Kidney (tissue), 14 donors: Measurements from ENCODE around the gene PPFIBP2. TPM values are rescaled to one million over a fixed set of nuclear protein-coding genes. Genes with fewer than 3 reads are reported as not detected.

Source experiments
- DNase-seq, 5 donors: peaks; one replicate each; pipeline ENCODE4 v3.0.0-alpha.2; 2013 to 2020
- FAIRE-seq: peaks from 2 replicates; lab custom pipeline; 2012; peaks lifted over from hg19 to GRCh38; lab: Jason Lieb, UNC
- H3K27ac ChIP-seq, 2 donors: one replicate each; pipeline ENCODE4 v1.7.0; 2013; ENCODE audit warnings: low read depth in 2 of 2, low read length in 2 of 2, inconsistent platforms in 1 of 2
- H3K27me3 ChIP-seq: one replicate; pipeline ENCODE4 v1.7.1; 2013; ENCODE audit warnings: low read length, inconsistent platforms; ENCODE audit not compliant: control insufficient read depth, insufficient read depth
- H3K36me3 ChIP-seq, 3 donors: one replicate each; pipeline versions ENCODE4 v1.7.0 to v1.7.1; 2013; ENCODE audit warnings: low read length in 3 of 3, control low read depth in 1 of 3, inconsistent platforms in 1 of 3; ENCODE audit not compliant: insufficient read depth in 3 of 3, control insufficient read depth in 2 of 3
- H3K4me1 ChIP-seq, 3 donors: one replicate each; pipeline versions ENCODE4 v1.7.0 to v1.7.1; 2013; ENCODE audit warnings: low read length in 3 of 3, inconsistent platforms in 1 of 3, low read depth in 1 of 3; ENCODE audit not compliant: control insufficient read depth in 2 of 3, insufficient read depth in 2 of 3
- H3K4me3 ChIP-seq, 3 donors: one replicate each; pipeline versions ENCODE4 v1.7.0 to v1.8.1; 2013; ENCODE audit warnings: low read length in 3 of 3, control low read depth in 1 of 3, inconsistent platforms in 1 of 3
- H3K9ac ChIP-seq, 3 donors: one replicate each; pipeline versions ENCODE4 v1.7.0 to v1.7.1; 2013; ENCODE audit warnings: low read length in 3 of 3, control low read depth in 1 of 3, inconsistent platforms in 1 of 3
- H3K9me3 ChIP-seq, 3 donors: one replicate each; pipeline versions ENCODE4 v1.7.0 to v1.7.1; 2013; ENCODE audit warnings: low read length in 3 of 3, control low read depth in 1 of 3, inconsistent platforms in 1 of 3; ENCODE audit not compliant: control insufficient read depth in 2 of 3, insufficient read depth in 1 of 3
- intact Hi-C: fragments of 100-400 bp; cut with DNase I; formaldehyde crosslinking; loops from one replicate; pipeline ENCODE4 v1.11.1; 2022
- polyA plus RNA-seq: library from polyadenylated mRNA; stranded (reverse); fragments of 350-450 nt; fragmentation: Illumina TruSeq; extraction: RNeasy Lipid Tissue Mini Kit (QIAGEN cat#74804); gene quantifications from one replicate; pipeline ENCODE4 v1.2.3, GENCODE V29; 2014; ENCODE audit warnings: low read depth, low replicate concordance; ENCODE audit not compliant: insufficient read depth
- total RNA-seq: library from RNA; stranded (reverse); fragmentation: NEBNext Ultra II Directional; extraction: Animal tissue kit (Norgen Biotek cat#: 25700); gene quantifications from one replicate; pipeline ENCODE4 v1.2.1, GENCODE V29; 2021
- TF ChIP-seq, protein P1 (sequence below): IDR thresholded peaks from 3 replicates; pipeline ENCODE4 v1.5.1; 2012; ENCODE audit warnings: mild to moderate bottlenecking, moderate library complexity, borderline replicate concordance; ENCODE audit not compliant: insufficient read depth; ENCODE audit errors: extremely low read depth
- donor health status: control.
- donor health status: control.
- donor health status: control.
- donor health status: control.
- donor health status: control.
- donor health status: DM: yes; HTN: yes; CAD: no.
- donor health status: Normal renal cell carcinoma (clear cell type).

Gene PPFIBP2
- total and polyA plus RNA-seq, 2 donors from 2014 or later: 31.6 to 44.4 TPM

DNA sequence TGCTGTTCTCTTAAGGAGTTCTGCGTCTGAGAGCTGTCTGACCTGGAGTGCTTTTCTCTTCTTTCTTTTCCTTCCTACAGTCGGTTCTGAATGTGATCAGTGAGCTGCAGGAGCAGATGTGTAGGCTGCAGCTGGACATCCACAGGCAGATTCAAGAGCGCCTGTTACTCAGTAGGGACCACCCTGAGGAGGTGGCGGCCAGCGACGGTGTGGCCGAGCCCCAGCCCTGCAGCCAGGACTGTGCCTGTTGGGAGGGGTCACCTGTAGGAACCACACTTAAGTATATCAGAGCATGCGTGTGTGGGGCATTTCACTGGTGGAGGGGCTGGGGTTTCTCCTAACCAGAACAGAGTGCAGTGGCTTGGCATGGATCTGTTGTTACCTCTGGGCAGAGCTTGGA lies 103.2 kb downstream of the PPFIBP2 start:
- no peaks in the 10 kb centered on the region for H3K27me3 ChIP-seq
- H3K36me3 ChIP-seq: peaks cover 0 to 8% (median 7%) of the 10 kb centered on the region in 3 donors
- H3K4me1 ChIP-seq: peaks cover 0 to 3% (median 0%) of the 10 kb centered on the region in 3 donors
- TF ChIP-seq, protein P1, sequence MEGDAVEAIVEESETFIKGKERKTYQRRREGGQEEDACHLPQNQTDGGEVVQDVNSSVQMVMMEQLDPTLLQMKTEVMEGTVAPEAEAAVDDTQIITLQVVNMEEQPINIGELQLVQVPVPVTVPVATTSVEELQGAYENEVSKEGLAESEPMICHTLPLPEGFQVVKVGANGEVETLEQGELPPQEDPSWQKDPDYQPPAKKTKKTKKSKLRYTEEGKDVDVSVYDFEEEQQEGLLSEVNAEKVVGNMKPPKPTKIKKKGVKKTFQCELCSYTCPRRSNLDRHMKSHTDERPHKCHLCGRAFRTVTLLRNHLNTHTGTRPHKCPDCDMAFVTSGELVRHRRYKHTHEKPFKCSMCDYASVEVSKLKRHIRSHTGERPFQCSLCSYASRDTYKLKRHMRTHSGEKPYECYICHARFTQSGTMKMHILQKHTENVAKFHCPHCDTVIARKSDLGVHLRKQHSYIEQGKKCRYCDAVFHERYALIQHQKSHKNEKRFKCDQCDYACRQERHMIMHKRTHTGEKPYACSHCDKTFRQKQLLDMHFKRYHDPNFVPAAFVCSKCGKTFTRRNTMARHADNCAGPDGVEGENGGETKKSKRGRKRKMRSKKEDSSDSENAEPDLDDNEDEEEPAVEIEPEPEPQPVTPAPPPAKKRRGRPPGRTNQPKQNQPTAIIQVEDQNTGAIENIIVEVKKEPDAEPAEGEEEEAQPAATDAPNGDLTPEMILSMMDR: no peak
- no peak for DNase-seq
- H3K4me3 ChIP-seq: no peak overlapping the region
- no peak for FAIRE-seq
- intact Hi-C loops: no loop called here
- H3K9me3 ChIP-seq: no peaks in the 10 kb centered on the region
- no peak overlapping the region for H3K9ac ChIP-seq
- H3K27ac ChIP-seq: no peak overlapping the region

- H3K9me3 ChIP-seq: no peaks in the 10 kb centered on the region
- H3K36me3 ChIP-seq: peaks cover 2 to 23% (median 13%) of the 10 kb centered on the region in 3 donors
- H3K4me1 ChIP-seq: no peaks in the 10 kb centered on the region
- intact Hi-C loops: no loop called here
- FAIRE-seq (no peak), DNase-seq (peak in 4 of 5 donors; percentile 55 to 78 (median 68))
- H3K9ac ChIP-seq: no peak overlapping the region
- no peak overlapping the region for H3K4me3 ChIP-seq
- H3K27me3 ChIP-seq: no peaks in the 10 kb centered on the region
- TF ChIP-seq, protein P1: no peak
- no peak overlapping the region for H3K27ac ChIP-seq
These were observed 105.5 kb downstream of the PPFIBP2 start for GRCh38 chr11:7619322-7619721.

- Histone ChIP-seq H3K27me3 (no peaks in the 10 kb centered on the region), H3K4me1 (no peaks in the 10 kb centered on the region), H3K4me3 (no peak overlapping the region), H3K9ac (no peak overlapping the region), H3K27ac (no peak overlapping the region), H3K36me3 (peaks cover 2 to 26% (median 20%) of the 10 kb centered on the region in 3 donors), H3K9me3 (no peaks in the 10 kb centered on the region)
- TF ChIP-seq, protein P1: no peak
- intact Hi-C loops: no loop called here
- DNase-seq (no peak), FAIRE-seq (no peak)
These were observed 107.3 kb downstream of the PPFIBP2 start for GRCh38 chr11:7621090-7621489.

DNA sequence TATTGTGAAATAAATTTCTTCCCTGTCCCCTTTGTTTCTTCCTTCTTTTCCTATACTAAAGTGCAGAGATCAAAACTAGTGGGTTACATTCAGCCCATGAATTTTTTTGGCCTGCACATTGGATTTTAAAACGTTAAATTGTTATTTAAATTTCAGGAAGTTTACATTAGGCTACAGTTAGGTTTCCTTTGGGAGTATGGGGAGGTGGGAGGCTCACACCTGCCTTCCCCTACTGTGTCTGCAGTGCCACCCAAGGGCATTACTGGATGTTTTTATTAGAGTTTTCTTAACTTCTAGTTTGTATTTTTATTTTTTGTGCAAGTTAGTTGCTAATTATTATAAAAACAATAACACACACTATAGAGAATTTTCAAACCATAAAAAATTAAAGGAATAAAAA lies 107.8 kb downstream of the PPFIBP2 start:
- TF ChIP-seq, protein P1: no peak
- Histone ChIP-seq H3K27me3 (no peaks in the 10 kb centered on the region), H3K36me3 (peaks cover 2 to 30% (median 20%) of the 10 kb centered on the region in 3 donors), H3K4me3 (no peak overlapping the region), H3K9ac (no peak overlapping the region), H3K4me1 (no peaks in the 10 kb centered on the region), H3K9me3 (no peaks in the 10 kb centered on the region), H3K27ac (no peak overlapping the region)
- intact Hi-C loops: no loop called here
- FAIRE-seq (no peak), DNase-seq (no peak)
